Astrocyte of the spinal cord (primary cell): ENCODE results near the gene IL17REL.

Experiments used
- DNase-seq: peaks from one replicate; pipeline ENCODE4 v3.0.0; 2011; ENCODE audit warnings: low read depth, low spot score
- H3K4me3 ChIP-seq: 2 replicates; pipeline ENCODE4 v1.5.1; 2011; ENCODE audit warnings: low read depth, mild to moderate bottlenecking, low read length, moderate library complexity
- in situ Hi-C: cut with HindIII; loops from 2 replicates; pipeline ENCODE4 v1.10.0; 2017; ENCODE audit warnings: low sequenced_read_pairs
- TF ChIP-seq, protein P1 (sequence below): IDR thresholded peaks from 2 replicates; pipeline ENCODE4 v1.5.1; 2012; ENCODE audit warnings: low read depth, mild to moderate bottlenecking, low read length, inconsistent platforms

IL17REL gene

DNA sequence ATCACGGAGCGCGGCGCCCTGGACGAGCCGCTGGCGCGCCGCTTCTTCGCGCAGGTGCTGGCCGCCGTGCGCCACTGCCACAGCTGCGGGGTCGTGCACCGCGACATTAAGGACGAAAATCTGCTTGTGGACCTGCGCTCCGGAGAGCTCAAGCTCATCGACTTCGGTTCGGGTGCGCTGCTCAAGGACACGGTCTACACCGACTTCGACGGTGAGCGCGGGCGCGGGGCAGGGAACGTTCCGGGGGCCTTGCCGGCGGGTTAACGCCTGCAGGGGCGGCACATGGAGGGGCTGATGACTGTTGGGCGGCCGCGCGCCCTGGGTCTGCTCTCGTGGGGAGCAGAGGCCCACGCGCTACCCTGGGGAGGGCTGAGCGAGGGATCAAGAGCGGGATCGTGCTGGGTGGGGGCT is 51.0 kb downstream of the IL17REL start:
- in situ Hi-C loops: no loop called here
- TF ChIP-seq, protein P1, sequence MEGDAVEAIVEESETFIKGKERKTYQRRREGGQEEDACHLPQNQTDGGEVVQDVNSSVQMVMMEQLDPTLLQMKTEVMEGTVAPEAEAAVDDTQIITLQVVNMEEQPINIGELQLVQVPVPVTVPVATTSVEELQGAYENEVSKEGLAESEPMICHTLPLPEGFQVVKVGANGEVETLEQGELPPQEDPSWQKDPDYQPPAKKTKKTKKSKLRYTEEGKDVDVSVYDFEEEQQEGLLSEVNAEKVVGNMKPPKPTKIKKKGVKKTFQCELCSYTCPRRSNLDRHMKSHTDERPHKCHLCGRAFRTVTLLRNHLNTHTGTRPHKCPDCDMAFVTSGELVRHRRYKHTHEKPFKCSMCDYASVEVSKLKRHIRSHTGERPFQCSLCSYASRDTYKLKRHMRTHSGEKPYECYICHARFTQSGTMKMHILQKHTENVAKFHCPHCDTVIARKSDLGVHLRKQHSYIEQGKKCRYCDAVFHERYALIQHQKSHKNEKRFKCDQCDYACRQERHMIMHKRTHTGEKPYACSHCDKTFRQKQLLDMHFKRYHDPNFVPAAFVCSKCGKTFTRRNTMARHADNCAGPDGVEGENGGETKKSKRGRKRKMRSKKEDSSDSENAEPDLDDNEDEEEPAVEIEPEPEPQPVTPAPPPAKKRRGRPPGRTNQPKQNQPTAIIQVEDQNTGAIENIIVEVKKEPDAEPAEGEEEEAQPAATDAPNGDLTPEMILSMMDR: no peak
- peak overlapping the region; percentile 63 for H3K4me3 ChIP-seq
- peak; percentile 42 for DNase-seq

DNA sequence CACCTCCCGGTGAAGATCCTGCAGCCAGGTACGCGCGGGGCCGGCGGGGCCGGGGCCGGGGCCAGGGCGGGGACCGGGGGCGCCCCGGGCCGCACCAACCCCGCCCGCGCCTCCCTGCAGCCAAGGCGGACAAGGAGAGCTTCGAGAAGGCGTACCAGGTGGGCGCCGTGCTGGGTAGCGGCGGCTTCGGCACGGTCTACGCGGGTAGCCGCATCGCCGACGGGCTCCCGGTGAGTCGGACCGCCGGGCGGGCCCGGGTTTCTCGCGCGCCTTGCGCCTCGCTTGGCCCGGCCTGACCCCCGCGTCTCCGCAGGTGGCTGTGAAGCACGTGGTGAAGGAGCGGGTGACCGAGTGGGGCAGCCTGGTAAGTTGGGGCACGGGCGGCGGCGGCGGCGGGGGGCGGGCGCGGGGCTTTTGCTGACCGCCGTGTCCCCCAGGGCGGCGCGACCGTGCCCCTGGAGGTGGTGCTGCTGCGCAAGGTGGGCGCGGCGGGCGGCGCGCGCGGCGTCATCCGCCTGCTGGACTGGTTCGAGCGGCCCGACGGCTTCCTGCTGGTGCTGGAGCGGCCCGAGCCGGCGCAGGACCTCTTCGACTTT is 51.5 kb downstream of the IL17REL start:
- peak overlapping the region; percentile 63 for H3K4me3 ChIP-seq
- DNase-seq: peak; percentile 25
- in situ Hi-C loops: no loop called here

DNA sequence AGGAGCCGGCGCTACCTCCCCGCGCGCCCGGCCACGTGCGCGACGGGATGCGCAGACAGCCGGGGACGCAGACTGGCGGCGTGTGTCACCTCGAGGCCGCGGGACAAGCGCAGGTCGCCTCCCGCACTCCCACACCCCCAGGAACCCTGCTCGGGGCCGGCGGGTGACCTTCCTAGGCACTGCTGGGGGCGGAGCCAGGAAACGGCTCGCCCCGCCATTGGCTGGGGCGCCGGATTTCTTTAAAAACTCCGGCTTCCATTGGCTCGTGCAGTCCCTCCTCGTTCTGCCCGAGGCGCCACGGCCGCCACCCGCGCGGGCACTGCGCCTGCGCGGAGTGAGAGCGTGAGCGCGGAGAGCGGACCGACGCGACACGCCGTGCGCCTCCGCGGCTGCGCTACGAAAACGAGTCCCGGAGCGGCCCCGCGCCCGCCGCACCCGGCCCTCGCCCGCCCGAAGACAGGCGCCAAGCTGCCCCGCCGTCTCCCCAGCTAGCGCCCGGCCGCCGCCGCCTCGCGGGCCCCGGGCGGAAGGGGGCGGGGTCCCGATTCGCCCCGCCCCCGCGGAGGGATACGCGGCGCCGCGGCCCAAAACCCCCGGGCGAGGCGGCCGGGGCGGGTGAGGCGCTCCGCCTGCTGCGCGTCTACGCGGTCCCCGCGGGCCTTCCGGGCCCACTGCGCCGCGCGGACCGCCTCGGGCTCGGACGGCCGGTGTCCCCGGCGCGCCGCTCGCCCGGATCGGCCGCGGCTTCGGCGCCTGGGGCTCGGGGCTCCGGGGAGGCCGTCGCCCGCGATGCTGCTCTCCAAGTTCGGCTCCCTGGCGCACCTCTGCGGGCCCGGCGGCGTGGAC is 52.2 kb downstream of the IL17REL start, which contains the start of gene PIM3:
Gene PIM3 (plus strand): TSS at position 614 of the 846 bp plus-strand sequence. CDS start 176 bp downstream, at position 790.
- peak within 1 kb of the TSS; percentile 63 for H3K4me3 ChIP-seq
- peak; percentile 97 for DNase-seq
- TF ChIP-seq, protein P1: no peak
- in situ Hi-C loops: no loop called here

More for the DNA sequence above, 51.5 kb downstream of the IL17REL start:
- TF ChIP-seq, protein P1: no peak

DNA sequence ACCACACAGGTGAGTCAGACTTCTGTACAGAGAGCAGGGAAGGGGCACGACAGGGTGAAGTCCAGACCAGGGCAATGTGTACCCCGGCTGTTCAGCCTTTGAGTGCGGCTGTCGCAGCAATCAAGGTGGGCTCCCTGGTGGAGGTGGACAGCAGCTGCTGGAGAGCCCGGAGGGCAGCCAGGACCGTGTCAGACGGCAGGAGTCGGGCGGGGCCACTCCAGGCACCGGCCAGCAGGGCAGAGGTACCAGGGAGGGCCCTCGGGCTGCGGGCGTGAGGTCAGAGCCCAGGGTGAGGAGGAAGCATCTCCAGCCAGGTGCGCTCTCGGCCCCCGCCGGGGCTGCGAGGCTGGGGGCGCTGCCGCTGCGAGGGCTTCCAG is 52.8 kb downstream of the IL17REL start:
- DNase-seq: no peak
- TF ChIP-seq, protein P1: no peak
- in situ Hi-C loops: no loop called here
- peak overlapping the region; percentile 63 for H3K4me3 ChIP-seq

DNA sequence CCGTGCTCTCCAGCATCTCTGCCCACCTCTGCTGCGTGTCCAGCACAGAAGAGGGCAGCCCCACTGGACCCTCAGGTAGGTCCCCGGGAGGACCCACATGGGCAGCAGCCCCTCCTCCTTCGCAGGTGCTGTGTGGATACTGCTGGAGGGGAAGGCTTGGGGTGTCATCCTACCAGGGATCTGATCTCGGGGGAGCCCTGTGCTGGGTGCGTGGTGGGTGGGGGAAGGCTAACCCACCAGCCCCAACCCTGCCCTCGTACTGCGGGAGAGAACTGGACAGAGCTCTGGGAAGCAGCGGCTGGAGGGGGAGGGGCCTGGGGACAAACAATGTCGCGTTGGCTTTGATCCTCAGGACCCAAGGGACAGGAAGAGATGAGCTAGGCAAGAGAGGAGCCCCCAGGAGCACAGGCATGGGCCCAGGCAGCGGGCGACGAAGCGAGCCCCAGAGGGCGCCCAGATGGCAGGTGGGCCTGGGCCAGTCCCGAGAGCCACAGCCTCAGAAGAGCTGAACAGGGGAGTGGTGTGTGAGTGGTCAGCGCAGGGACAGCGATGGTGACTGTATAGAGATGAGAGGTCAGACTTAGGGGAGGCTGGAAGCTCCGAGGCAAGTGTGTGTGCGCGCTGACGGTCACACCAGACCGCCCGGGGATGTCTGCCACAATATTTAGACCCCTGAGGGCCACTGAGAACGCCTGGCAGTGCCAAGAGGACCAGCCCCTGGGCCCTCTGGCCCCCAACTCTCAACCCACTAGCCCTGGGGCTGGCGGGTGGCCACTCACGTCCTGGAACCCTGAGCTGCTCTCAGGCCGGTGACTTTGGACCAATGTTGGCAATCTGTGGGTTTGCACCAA is 53.4 kb downstream of the IL17REL start:
- TF ChIP-seq, protein P1: no peak
- peak overlapping the region; percentile 63 for H3K4me3 ChIP-seq
- DNase-seq: no peak
- in situ Hi-C loops: no loop called here

DNA sequence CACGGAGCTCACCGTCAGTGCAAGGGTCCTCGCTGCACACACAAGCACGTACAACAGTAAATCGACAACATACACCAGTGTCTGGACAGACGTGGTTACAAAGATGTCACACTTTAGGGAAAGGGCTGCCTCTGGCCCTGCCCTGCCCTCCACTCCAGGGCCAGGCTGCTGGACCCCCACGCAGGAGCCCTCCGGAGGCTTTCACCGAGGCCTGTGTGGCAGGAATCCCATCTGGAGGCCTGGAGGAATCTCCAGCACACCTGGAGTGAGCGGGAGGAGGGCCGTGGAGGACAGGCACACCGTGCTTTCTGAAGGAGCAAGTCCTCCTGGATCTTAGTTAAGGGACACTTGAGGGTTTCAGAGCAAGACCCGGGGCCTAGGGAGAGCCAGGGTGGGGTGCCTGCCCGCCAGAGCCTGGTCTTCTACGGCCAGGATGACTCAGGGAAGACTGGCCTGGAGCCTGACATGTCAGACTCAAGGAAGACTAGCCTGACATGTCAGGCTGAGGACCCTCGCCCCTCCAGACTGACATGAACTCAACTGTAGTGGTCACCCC is 54.1 kb downstream of the IL17REL start:
- DNase-seq: no peak
- TF ChIP-seq, protein P1: no peak
- in situ Hi-C loops: no loop called here

More for the DNA sequence above, 54.1 kb downstream of the IL17REL start:
- no peak overlapping the region for H3K4me3 ChIP-seq
